C4-2B (cell line): ENCODE data around the gene USP49.

Experiments
- ZFX ChIP-seq: fragments of 450-650 bp; IDR thresholded peaks from 2 replicates; pipeline ENCODE4 v1.6.1; 2017
- TF ChIP-seq, protein P1 (sequence below): fragments of 450-650 bp; conservative IDR thresholded peaks from 2 replicates; pipeline ENCODE4 v1.5.1; 2017; ENCODE audit warnings: mild to moderate bottlenecking

DNA sequence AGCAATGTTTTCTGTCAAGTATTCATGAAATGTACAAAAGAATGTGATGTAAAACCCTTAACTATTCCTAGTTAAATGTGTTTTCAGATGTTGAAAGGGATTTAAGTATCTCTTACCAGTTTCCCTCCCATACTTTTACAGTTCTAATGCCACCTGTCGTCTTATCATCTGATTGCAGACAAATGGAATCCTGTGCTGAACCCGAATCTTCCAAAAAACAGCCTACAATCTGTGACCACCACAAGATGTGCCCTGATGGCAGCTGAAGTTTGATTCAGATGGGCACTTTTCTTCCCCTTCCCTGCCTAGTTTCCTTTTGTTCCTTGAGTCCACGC lies 105.8 kb downstream of the USP49 start:
- TF ChIP-seq, protein P1, sequence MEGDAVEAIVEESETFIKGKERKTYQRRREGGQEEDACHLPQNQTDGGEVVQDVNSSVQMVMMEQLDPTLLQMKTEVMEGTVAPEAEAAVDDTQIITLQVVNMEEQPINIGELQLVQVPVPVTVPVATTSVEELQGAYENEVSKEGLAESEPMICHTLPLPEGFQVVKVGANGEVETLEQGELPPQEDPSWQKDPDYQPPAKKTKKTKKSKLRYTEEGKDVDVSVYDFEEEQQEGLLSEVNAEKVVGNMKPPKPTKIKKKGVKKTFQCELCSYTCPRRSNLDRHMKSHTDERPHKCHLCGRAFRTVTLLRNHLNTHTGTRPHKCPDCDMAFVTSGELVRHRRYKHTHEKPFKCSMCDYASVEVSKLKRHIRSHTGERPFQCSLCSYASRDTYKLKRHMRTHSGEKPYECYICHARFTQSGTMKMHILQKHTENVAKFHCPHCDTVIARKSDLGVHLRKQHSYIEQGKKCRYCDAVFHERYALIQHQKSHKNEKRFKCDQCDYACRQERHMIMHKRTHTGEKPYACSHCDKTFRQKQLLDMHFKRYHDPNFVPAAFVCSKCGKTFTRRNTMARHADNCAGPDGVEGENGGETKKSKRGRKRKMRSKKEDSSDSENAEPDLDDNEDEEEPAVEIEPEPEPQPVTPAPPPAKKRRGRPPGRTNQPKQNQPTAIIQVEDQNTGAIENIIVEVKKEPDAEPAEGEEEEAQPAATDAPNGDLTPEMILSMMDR = no peak
- TF ChIP-seq ZFX = no peak
